HG03097 (cell line): Measurements from ENCODE around the gene DOCK10.
A peak's percentile ranks its signal among the peaks of the same experiment; 100 is the strongest.

Experiments used
- ATAC-seq: cut with Tn5 transposase; IDR thresholded peaks from one replicate; pipeline ENCODE4 v1.9.1; 2021; ENCODE audit not compliant: unreplicated experiment, low FRiP score

Gene DOCK10

GRCh38 chr2:225013425-225014365 lies 28.6 kb downstream of the DOCK10 start:
- no peak for ATAC-seq

- ATAC-seq = no peak
Measured at GRCh38 chr2:225011585-225011984, 30.7 kb downstream of the DOCK10 start.

GRCh38 chr2:225010804-225011203 lies 31.5 kb downstream of the DOCK10 start:
- ATAC-seq = no peak

GRCh38 chr2:225009768-225010167 lies 32.5 kb downstream of the DOCK10 start:
- ATAC-seq = no peak

GRCh38 chr2:225008935-225009334 lies 33.3 kb downstream of the DOCK10 start:
- peak; percentile 13 for ATAC-seq

GRCh38 chr2:225008179-225008856 lies 34.0 kb downstream of the DOCK10 start:
- peak; percentile 61 for ATAC-seq

- no peak for ATAC-seq
Measured at GRCh38 chr2:225006730-225007129, 35.5 kb downstream of the DOCK10 start.

GRCh38 chr2:225004597-225004996 lies 37.7 kb downstream of the DOCK10 start:
- ATAC-seq = no peak

- ATAC-seq = peak; percentile 95
Measured at GRCh38 chr2:225002656-225003045, 39.6 kb downstream of the DOCK10 start.

GRCh38 chr2:225002039-225002655 lies 40.1 kb downstream of the DOCK10 start:
- ATAC-seq = peak; percentile 47

- no peak for ATAC-seq
Measured at GRCh38 chr2:224999754-225000153, 42.5 kb downstream of the DOCK10 start.

- ATAC-seq = no peak
Measured at GRCh38 chr2:224999321-224999720, 42.9 kb downstream of the DOCK10 start.

GRCh38 chr2:224997802-224998201 lies 44.5 kb downstream of the DOCK10 start:
- no peak for ATAC-seq

- ATAC-seq = no peak
Measured at GRCh38 chr2:224995419-224995818, 46.8 kb downstream of the DOCK10 start.

- no peak for ATAC-seq
Measured at GRCh38 chr2:224994242-224994823, 47.9 kb downstream of the DOCK10 start.

GRCh38 chr2:224990710-224991109 lies 51.6 kb downstream of the DOCK10 start:
- no peak for ATAC-seq

GRCh38 chr2:224987733-224988132 lies 54.5 kb downstream of the DOCK10 start:
- no peak for ATAC-seq

- no peak for ATAC-seq
Measured at GRCh38 chr2:224986477-224986876, 55.8 kb downstream of the DOCK10 start.

GRCh38 chr2:224984637-224985036 lies 57.6 kb downstream of the DOCK10 start:
- ATAC-seq = no peak

GRCh38 chr2:224983712-224984554 lies 58.3 kb downstream of the DOCK10 start:
- ATAC-seq = no peak
